ENCODE data around the gene CHD8.

Gene CHD8

DNA sequence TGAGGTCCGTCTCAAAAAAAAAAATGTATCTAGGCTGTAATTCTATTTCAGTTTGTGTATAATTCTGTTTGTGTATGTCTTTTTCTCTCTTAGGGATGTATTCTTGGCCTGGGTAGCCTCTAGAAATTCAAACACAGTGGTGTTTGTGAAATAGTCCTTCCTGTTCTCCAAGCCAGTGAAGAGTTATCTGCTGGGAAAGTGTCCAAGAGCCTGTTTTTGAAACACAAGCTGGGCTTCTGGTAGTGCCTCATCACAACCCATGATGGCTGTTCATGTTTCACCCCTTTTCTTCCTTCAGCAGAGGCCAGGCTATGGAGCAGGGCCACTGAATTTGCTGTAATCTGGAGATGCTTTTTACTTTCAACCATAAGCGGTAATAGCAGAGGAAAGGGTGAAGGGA lies 40.5 kb upstream of the CHD8 start:
- no peaks in the 10 kb centered on the region for H3K27me3 ChIP-seq (ENCODE audit: insufficient read depth, poor library complexity, severe bottlenecking)
- TF ChIP-seq SPI1 (IDR thresholded peaks at IDR 0.05; ENCODE audit: borderline replicate concordance, low read depth) = no peak
- TF ChIP-seq, protein P1, sequence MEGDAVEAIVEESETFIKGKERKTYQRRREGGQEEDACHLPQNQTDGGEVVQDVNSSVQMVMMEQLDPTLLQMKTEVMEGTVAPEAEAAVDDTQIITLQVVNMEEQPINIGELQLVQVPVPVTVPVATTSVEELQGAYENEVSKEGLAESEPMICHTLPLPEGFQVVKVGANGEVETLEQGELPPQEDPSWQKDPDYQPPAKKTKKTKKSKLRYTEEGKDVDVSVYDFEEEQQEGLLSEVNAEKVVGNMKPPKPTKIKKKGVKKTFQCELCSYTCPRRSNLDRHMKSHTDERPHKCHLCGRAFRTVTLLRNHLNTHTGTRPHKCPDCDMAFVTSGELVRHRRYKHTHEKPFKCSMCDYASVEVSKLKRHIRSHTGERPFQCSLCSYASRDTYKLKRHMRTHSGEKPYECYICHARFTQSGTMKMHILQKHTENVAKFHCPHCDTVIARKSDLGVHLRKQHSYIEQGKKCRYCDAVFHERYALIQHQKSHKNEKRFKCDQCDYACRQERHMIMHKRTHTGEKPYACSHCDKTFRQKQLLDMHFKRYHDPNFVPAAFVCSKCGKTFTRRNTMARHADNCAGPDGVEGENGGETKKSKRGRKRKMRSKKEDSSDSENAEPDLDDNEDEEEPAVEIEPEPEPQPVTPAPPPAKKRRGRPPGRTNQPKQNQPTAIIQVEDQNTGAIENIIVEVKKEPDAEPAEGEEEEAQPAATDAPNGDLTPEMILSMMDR (IDR thresholded peaks at IDR 0.05; ENCODE audit: insufficient read depth, low read length) = no peak
- TF ChIP-seq, protein P2, sequence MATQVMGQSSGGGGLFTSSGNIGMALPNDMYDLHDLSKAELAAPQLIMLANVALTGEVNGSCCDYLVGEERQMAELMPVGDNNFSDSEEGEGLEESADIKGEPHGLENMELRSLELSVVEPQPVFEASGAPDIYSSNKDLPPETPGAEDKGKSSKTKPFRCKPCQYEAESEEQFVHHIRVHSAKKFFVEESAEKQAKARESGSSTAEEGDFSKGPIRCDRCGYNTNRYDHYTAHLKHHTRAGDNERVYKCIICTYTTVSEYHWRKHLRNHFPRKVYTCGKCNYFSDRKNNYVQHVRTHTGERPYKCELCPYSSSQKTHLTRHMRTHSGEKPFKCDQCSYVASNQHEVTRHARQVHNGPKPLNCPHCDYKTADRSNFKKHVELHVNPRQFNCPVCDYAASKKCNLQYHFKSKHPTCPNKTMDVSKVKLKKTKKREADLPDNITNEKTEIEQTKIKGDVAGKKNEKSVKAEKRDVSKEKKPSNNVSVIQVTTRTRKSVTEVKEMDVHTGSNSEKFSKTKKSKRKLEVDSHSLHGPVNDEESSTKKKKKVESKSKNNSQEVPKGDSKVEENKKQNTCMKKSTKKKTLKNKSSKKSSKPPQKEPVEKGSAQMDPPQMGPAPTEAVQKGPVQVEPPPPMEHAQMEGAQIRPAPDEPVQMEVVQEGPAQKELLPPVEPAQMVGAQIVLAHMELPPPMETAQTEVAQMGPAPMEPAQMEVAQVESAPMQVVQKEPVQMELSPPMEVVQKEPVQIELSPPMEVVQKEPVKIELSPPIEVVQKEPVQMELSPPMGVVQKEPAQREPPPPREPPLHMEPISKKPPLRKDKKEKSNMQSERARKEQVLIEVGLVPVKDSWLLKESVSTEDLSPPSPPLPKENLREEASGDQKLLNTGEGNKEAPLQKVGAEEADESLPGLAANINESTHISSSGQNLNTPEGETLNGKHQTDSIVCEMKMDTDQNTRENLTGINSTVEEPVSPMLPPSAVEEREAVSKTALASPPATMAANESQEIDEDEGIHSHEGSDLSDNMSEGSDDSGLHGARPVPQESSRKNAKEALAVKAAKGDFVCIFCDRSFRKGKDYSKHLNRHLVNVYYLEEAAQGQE (IDR thresholded peaks at IDR 0.05; ENCODE audit: insufficient replicate concordance, low read depth) = no peak
- no peak for TF ChIP-seq GABPA (IDR thresholded peaks at IDR 0.05; ENCODE audit: low read depth)
- TF ChIP-seq POLR2AphosphoS5 (IDR thresholded peaks at IDR 0.05; ENCODE audit: low read depth) = no peak
- no peak overlapping the region for H3K27ac ChIP-seq (replicated peaks)
- H3K4me3 ChIP-seq (replicated peaks; ENCODE audit: insufficient read depth, low read length) = no peak overlapping the region
- no peak for DNase-seq (ENCODE audit: low read depth in 1 of 2, low spot score in 1 of 2)

DNA sequence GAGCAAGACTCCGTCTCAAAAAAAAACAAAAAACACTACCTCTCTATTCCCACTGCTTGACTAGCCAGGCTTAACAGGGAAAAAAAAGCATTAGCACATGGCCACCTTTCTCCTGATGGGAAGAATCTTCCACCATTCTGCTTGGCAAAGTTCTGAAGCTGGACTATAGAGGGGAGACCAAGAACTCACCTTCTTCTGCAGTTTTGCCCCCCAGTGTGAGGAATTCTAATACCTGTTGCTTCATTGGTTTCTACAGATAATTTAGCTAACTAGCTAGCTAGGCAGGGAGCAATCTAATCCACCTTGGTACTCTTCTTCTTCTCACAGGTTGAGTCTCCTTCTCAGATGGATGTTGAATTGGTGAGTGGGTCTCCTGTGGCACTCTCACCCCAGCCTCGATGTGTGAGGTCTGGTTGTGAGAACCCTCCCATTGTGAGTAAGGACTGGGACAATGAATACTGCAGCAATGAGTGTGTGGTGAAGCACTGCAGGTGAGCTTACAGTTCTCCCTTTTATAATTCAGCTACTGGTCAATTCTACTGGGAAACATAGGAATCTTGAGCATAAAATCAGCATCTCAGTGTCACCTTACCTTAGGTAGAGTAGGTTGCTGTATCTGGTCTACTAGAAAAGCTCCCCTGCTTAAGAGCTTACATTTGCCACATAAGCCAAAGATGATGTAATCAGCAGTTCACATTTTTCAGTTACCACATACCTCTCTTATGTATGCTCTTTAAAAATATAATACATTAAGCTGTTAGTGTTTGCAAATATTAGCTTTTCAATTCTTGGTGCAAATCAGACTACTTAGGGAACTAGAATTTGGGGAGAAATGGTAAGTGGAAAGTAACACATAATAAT lies 39.2 kb upstream of the CHD8 start:
- H3K27ac ChIP-seq (replicated peaks) = peak overlapping the region; percentile 18
- no peak overlapping the region for H3K4me3 ChIP-seq (replicated peaks; ENCODE audit: insufficient read depth, low read length)
- H3K27me3 ChIP-seq (ENCODE audit: insufficient read depth, poor library complexity, severe bottlenecking) = no peaks in the 10 kb centered on the region
- TF ChIP-seq GABPA (IDR thresholded peaks at IDR 0.05; ENCODE audit: low read depth) (no peak), POLR2AphosphoS5 (IDR thresholded peaks at IDR 0.05; ENCODE audit: low read depth) (no peak), SPI1 (IDR thresholded peaks at IDR 0.05; ENCODE audit: borderline replicate concordance, low read depth) (no peak)
- TF ChIP-seq, protein P2 (IDR thresholded peaks at IDR 0.05; ENCODE audit: insufficient replicate concordance, low read depth) = no peak
- TF ChIP-seq, protein P1 (IDR thresholded peaks at IDR 0.05; ENCODE audit: insufficient read depth, low read length) = no peak
- peak; percentile 17 to 29 for DNase-seq (ENCODE audit: low read depth in 1 of 2, low spot score in 1 of 2)

DNA sequence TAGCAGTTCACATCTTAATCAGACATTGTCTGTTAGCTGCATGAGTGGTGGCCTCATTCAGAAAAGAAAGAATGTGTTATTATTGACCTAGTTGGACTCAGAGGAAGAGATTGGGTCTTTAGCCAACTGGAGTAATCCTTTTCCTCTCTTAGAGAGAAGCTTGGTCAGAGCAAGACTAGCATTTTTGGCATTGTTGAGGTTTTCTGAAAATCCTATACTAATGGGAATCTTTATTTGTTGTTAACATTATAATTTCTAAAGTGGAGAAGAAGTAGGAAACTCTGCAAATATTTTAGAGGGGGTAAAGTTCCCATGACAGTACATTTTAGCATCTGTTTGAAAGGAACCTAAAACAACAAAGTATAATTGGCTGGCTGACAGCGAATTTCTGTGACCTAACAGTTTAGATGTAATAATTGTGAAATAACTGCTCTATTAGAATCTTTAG lies 30.7 kb upstream of the CHD8 start:
- TF ChIP-seq, protein P1 (IDR thresholded peaks at IDR 0.05; ENCODE audit: insufficient read depth, low read length) = no peak
- no peak for TF ChIP-seq SPI1 (IDR thresholded peaks at IDR 0.05; ENCODE audit: borderline replicate concordance, low read depth)
- no peak for TF ChIP-seq GABPA (IDR thresholded peaks at IDR 0.05; ENCODE audit: low read depth)
- TF ChIP-seq, protein P2 (IDR thresholded peaks at IDR 0.05; ENCODE audit: insufficient replicate concordance, low read depth) = no peak
- no peak for TF ChIP-seq POLR2AphosphoS5 (IDR thresholded peaks at IDR 0.05; ENCODE audit: low read depth)
- no peak overlapping the region for H3K4me3 ChIP-seq (replicated peaks; ENCODE audit: insufficient read depth, low read length)
- DNase-seq (ENCODE audit: low read depth in 1 of 2, low spot score in 1 of 2) = no peak
- H3K27ac ChIP-seq (replicated peaks) = no peak overlapping the region
- no peaks in the 10 kb centered on the region for H3K27me3 ChIP-seq (ENCODE audit: insufficient read depth, poor library complexity, severe bottlenecking)
